HepG2 (cell line): Measurements from ENCODE around the gene SPRYD3. TPM values are rescaled to one million over a fixed set of nuclear protein-coding genes. Genes with fewer than 3 reads are reported as not detected.
"Not testable (repeated sequence)": the region's sequence is repeated elsewhere in the genome, so short reads cannot be mapped to it uniquely, and the experiment has no call there.

Source experiments
- ATAC-seq: fragments of 200-7000 bp; cut with Tn5 transposase; 3 replicates; pipeline ENCODE4 v1.9.1; 2020; ENCODE audit warnings: mild to moderate bottlenecking, moderate library complexity
- BruUV-seq: library from RNA; stranded (reverse); fragments of 400-500 nt; replicated peaks from 2 replicates; lab custom pipeline; 2021; lab: Mats Ljungman, UMichigan
- CTCF ChIA-PET: fragments of 300-600 bp; formaldehyde crosslinking; extraction: SDS; loops from one replicate; lab custom pipeline; 2021; ENCODE audit warnings: low total read pairs, inconsistent platforms, low intra/inter-chr PET ratio; lab: Yijun Ruan, JAX
- POLR2A ChIA-PET: fragments of 350-600 bp; sonication (Branson Sonifier 250); formaldehyde crosslinking; loops from one replicate; lab custom pipeline; 2020; ENCODE audit warnings: antibody characterized with exemption, inconsistent platforms; lab: Yijun Ruan, JAX
- DNase-seq: peaks from one replicate; pipeline ENCODE4 v3.0.0-alpha.2; 2015; ENCODE audit warnings: low spot score
- FAIRE-seq: peaks from 3 replicates; lab custom pipeline; 2011; peaks lifted over from hg19 to GRCh38; lab: Jason Lieb, UNC
- H2AFZ ChIP-seq: one replicate; pipeline ENCODE4 v1.6.1; 2011; ENCODE audit warnings: low read length, inconsistent platforms
- H3K27ac ChIP-seq: fragments of 300-600 bp; 3 replicates; pipeline ENCODE4 v1.8.0; 2011; ENCODE audit warnings: mixed run types, mild to moderate bottlenecking, mixed read lengths, low read length, inconsistent platforms; ENCODE audit not compliant: insufficient read depth; ENCODE audit errors: extremely low read length
- H3K27me3 ChIP-seq, 2 experiments: fragments of 200-600 bp in 1 of 2; 2 replicates in 1 of 2; 3 replicates in 1 of 2; pipeline versions ENCODE4 v1.6.0 to v1.8.0; 2011; ENCODE audit warnings: low read length in 2 of 2, mild to moderate bottlenecking in 2 of 2, moderate library complexity in 2 of 2, inconsistent platforms in 1 of 2; ENCODE audit not compliant: insufficient read depth in 2 of 2, control insufficient read depth in 1 of 2
- H3K36me3 ChIP-seq, 2 experiments: fragments of 200-600 bp in 1 of 2; replicated peaks in 1 of 2; 2 replicates in 1 of 2; 3 replicates in 1 of 2; pipeline versions ENCODE4 v1.5.1 to v1.8.0; 2011; ENCODE audit warnings: low read length in 2 of 2, inconsistent platforms in 1 of 2; ENCODE audit not compliant: insufficient read depth in 2 of 2, control insufficient read depth in 1 of 2
- H3K4me1 ChIP-seq: 2 replicates; pipeline ENCODE4 v1.5.1; 2012; ENCODE audit warnings: low read length, inconsistent platforms; ENCODE audit not compliant: insufficient read depth
- H3K4me2 ChIP-seq: 2 replicates; pipeline ENCODE4 v1.6.0; 2011; ENCODE audit warnings: low read depth, low read length, inconsistent platforms
- H3K4me3 ChIP-seq, 3 experiments: fragments of 200-600 bp in 1 of 3; sonication (generic), shearing (Covaris generic) in 1 of 3; replicated peaks in 1 of 3; 2 replicates each; pipeline ENCODE4 v1.5.1; 2011 to 2016; ENCODE audit warnings: low read length in 3 of 3, inconsistent platforms in 2 of 3, low read depth in 2 of 3, mild to moderate bottlenecking in 2 of 3, control low read depth in 1 of 3, mixed read lengths in 1 of 3; ENCODE audit not compliant: insufficient read depth in 1 of 3
- H3K79me2 ChIP-seq: one replicate; pipeline ENCODE4 v1.6.1; 2011; ENCODE audit warnings: low read length, inconsistent platforms; ENCODE audit not compliant: insufficient read depth
- H3K9ac ChIP-seq: 2 replicates; pipeline ENCODE4 v1.6.0; 2011; ENCODE audit warnings: mild to moderate bottlenecking, low read depth, low read length, inconsistent platforms; ENCODE audit not compliant: insufficient read depth
- H3K9me3 ChIP-seq: 2 replicates; pipeline ENCODE4 v1.5.1; 2012; ENCODE audit warnings: mild to moderate bottlenecking, low read length
- H4K20me1 ChIP-seq: 2 replicates; pipeline ENCODE4 v1.6.0; 2011; ENCODE audit warnings: inconsistent platforms, mild to moderate bottlenecking, low read length, moderate library complexity; ENCODE audit not compliant: insufficient read depth
- BRCA1 ChIP-seq: sonication (generic); formaldehyde crosslinking; IDR thresholded peaks from 2 replicates; pipeline ENCODE4 v1.4.0; 2020; ENCODE audit warnings: missing genetic modification reagents
- ELF1 ChIP-seq: sonication (generic); formaldehyde crosslinking; IDR thresholded peaks from 2 replicates; pipeline ENCODE4 v1.4.0; 2020; ENCODE audit warnings: missing genetic modification reagents
- MNT ChIP-seq: fragments of 450-650 bp; IDR thresholded peaks from 2 replicates; pipeline ENCODE4 v1.6.1; 2016
- ZNF18 ChIP-seq: sonication (generic); formaldehyde crosslinking; IDR thresholded peaks from 2 replicates; pipeline ENCODE4 v1.8.0; 2022; ENCODE audit warnings: mild to moderate bottlenecking, missing genetic modification reagents; ENCODE audit not compliant: insufficient replicate concordance
- ZNF776 ChIP-seq: sonication (generic); formaldehyde crosslinking; IDR thresholded peaks from 2 replicates; pipeline ENCODE4 v1.4.0; 2020; ENCODE audit warnings: mild to moderate bottlenecking, missing genetic modification reagents
- WGBS: methylation state at CpG from one replicate; pipeline ENCODE4 v1.1.6; 2017; ENCODE audit warnings: low lambda C conversion rate; 5-methylcytosine and 5-hydroxymethylcytosine counted together
- in situ Hi-C: cut with HindIII; loops from 2 replicates; pipeline ENCODE4 v1.10.0; 2017; ENCODE audit warnings: low pct_unique_long_range_greater_than_20kb; ENCODE audit not compliant: extremely low pct_ligation_motif_present
- intact Hi-C: fragments of 100-400 bp; cut with micrococcal nuclease; formaldehyde crosslinking; loops from one replicate; pipeline ENCODE4 v1.10.0; 2022; ENCODE audit not compliant: unreplicated experiment
- polyA plus RNA-seq, 8 experiments: library from polyadenylated mRNA; depleted of rRNA in 3 of 8; stranded (reverse) in 7 of 8; unstranded in 1 of 8; fragments of >200 nt; fragmentation: Illumina TruSeq in 4 of 8; extraction: Trizol in 4 of 8; gene quantifications; 2 replicates each; pipeline versions ENCODE4 v1.2.1 to v1.2.3, GENCODE V29; 2011 to 2016; ENCODE audit warnings: low read depth in 4 of 8, missing spikeins in 1 of 8, mixed read lengths in 1 of 8; ENCODE audit not compliant: insufficient read depth in 1 of 8
- total RNA-seq, 5 experiments: library from RNA; depleted of rRNA; stranded (reverse); fragments of >200 nt; fragmentation: Illumina TruSeq; extraction: Trizol; gene quantifications; 2 replicates each; pipeline ENCODE4 v1.2.3, GENCODE V29; 2016; ENCODE audit warnings: low read depth in 1 of 5

The SPRYD3 gene
- total and polyA plus RNA-seq, 2 of the 13 experiments (the other 11 are each of a cell fraction or from before 2014, with no cell fraction given): 9.0 to 9.2 TPM

- TF ChIP-seq ZNF18 (CRISPR knock-in tag) (no peak), ZNF776 (CRISPR knock-in tag) (no peak), BRCA1 (CRISPR knock-in tag) (no peak), ELF1 (CRISPR knock-in tag) (no peak)
These were observed 17.0 kb upstream of the SPRYD3 start (continued) for GRCh38 chr12:53096089-53096741.

GRCh38 chr12:53095596-53095895, 16.4 kb upstream of the SPRYD3 start:
- TF ChIP-seq MNT: peak; percentile 30; the same call in 1 of the 2 replicates
- H3K9me3 ChIP-seq, H3K79me2 ChIP-seq, H3K4me2 ChIP-seq, H3K4me3 ChIP-seq, H3K27ac ChIP-seq, in situ Hi-C loops, intact Hi-C loops, H3K36me3 ChIP-seq, H2AFZ ChIP-seq, DNase-seq, POLR2A ChIA-PET, BruUV-seq, FAIRE-seq, H3K9ac ChIP-seq, ATAC-seq, H4K20me1 ChIP-seq, CTCF ChIA-PET: not testable (repeated sequence)
- peaks cover 0 to 19% of the 10 kb centered on the region in 2 experiments; a peak in 3 of 5 replicates for H3K27me3 ChIP-seq
- H3K4me1 ChIP-seq: peaks cover 63% of the 10 kb centered on the region
- WGBS: 74% methylated on average over 3 of the region's 3 CpGs
